ENCODE measurements around the gene ACP1.
A peak's percentile ranks its signal among the peaks of the same experiment; 100 is the strongest.

Gene ACP1

GRCh38 chr2:280650-281110 is 15.9 kb downstream of the ACP1 start:
- DNase-seq (ENCODE audit: low read depth): no peak

GRCh38 chr2:281381-281780 is 16.6 kb downstream of the ACP1 start:
- no peak for DNase-seq (ENCODE audit: low read depth)

- no peak for DNase-seq (ENCODE audit: low read depth)
Measured at GRCh38 chr2:282371-283263, 17.9 kb downstream of the ACP1 start.

- no peak for DNase-seq (ENCODE audit: low read depth)
Measured at GRCh38 chr2:283996-284794, 19.4 kb downstream of the ACP1 start.

GRCh38 chr2:284896-285492 is 20.2 kb downstream of the ACP1 start:
- no peak for DNase-seq (ENCODE audit: low read depth)

- peak; percentile 43 for DNase-seq (ENCODE audit: low read depth)
Measured at GRCh38 chr2:285531-285930, 20.8 kb downstream of the ACP1 start.

GRCh38 chr2:286035-286434 is 21.3 kb downstream of the ACP1 start:
- no peak for DNase-seq (ENCODE audit: low read depth)

GRCh38 chr2:286774-287392 is 22.1 kb downstream of the ACP1 start:
- DNase-seq (ENCODE audit: low read depth): no peak

GRCh38 chr2:287471-287885 is 22.7 kb downstream of the ACP1 start:
- no peak for DNase-seq (ENCODE audit: low read depth)

GRCh38 chr2:287911-288757 is 23.4 kb downstream of the ACP1 start, which contains the start of gene ALKAL2:
Gene ALKAL2 (minus strand): TSS chr2:288091. CDS start chr2:287835, 256 bp downstream.
- DNase-seq (ENCODE audit: low read depth): no peak

- DNase-seq (ENCODE audit: low read depth): no peak
Measured at GRCh38 chr2:288758-289361, 24.1 kb downstream of the ACP1 start.

- no peak for DNase-seq (ENCODE audit: low read depth)
Measured at GRCh38 chr2:289362-290089, 24.8 kb downstream of the ACP1 start.

- peak; percentile 41 for DNase-seq (ENCODE audit: low read depth)
Measured at GRCh38 chr2:290090-290722, 25.5 kb downstream of the ACP1 start.

GRCh38 chr2:295090-295489 is 30.3 kb downstream of the ACP1 start:
- no peak for DNase-seq (ENCODE audit: low read depth)

- no peak for DNase-seq (ENCODE audit: low read depth)
Measured at GRCh38 chr2:296354-296753, 31.6 kb downstream of the ACP1 start.

- DNase-seq (ENCODE audit: low read depth): no peak
Measured at GRCh38 chr2:305366-305765, 40.6 kb downstream of the ACP1 start.

- no peak for DNase-seq (ENCODE audit: low read depth)
Measured at GRCh38 chr2:309148-309953, 44.6 kb downstream of the ACP1 start.

- DNase-seq (ENCODE audit: low read depth): no peak
Measured at GRCh38 chr2:309954-310510, 45.3 kb downstream of the ACP1 start.

Data from stromal cell of bone marrow (primary cell).